Erythroblast (primary cell): ENCODE measurements around the gene RIN3.

ENCODE experiments used
- DNase-seq, 2 experiments: peaks; one replicate each; lab custom pipeline; 2025; lab: John Stamatoyannopoulos, UW
- GATA1 ChIP-seq: IDR thresholded peaks from 2 replicates; pipeline ENCODE4 v1.6.1; 2011; ENCODE audit warnings: low read depth, mild to moderate bottlenecking, control low read depth, low read length, moderate library complexity
- POLR2A ChIP-seq: IDR thresholded peaks from 2 replicates; pipeline ENCODE4 v1.6.1; 2011; ENCODE audit warnings: mild to moderate bottlenecking, low read length

RIN3 gene

DNA sequence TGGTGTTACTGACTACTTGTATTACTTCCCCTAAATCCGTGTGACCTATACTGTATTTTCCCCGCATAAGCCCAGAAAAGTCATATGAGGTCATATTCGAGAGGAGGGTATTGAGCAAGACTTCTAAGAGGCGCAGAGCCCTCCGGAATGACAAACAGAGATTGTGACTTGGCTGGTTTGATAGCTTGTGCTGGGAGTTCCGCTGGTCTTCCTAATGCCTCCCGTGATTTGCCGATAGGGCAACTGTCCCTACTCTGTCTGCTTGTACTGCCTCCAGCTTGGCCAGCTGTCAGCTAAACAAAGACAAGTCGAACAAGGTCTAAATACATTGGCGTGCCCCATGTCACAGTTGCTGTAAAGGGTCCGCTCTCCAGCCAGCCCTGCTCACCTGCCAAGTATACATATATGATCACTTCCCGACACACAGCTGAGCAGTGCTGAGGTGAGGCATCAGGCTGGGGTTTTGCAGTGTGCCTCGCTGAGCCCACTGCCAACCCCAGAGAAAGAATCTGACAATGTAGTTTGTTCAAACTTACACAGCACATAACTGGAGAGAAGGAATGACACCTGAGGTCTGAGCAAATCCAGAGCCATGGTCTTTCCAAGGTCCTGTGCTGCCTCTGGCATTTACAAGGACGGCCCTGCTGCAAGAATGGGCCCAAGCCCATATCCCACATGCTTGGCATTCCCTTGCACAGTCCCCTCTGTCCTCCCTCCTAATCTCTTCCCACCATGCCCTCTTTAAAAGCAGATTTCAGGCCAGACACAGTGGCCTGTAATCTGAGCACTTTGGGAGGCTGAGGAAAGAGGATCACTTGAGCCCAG lies 211.1 kb downstream of the RIN3 start:
- DNase-seq: no peak
- TF ChIP-seq POLR2A (no peak), GATA1 (no peak)

DNA sequence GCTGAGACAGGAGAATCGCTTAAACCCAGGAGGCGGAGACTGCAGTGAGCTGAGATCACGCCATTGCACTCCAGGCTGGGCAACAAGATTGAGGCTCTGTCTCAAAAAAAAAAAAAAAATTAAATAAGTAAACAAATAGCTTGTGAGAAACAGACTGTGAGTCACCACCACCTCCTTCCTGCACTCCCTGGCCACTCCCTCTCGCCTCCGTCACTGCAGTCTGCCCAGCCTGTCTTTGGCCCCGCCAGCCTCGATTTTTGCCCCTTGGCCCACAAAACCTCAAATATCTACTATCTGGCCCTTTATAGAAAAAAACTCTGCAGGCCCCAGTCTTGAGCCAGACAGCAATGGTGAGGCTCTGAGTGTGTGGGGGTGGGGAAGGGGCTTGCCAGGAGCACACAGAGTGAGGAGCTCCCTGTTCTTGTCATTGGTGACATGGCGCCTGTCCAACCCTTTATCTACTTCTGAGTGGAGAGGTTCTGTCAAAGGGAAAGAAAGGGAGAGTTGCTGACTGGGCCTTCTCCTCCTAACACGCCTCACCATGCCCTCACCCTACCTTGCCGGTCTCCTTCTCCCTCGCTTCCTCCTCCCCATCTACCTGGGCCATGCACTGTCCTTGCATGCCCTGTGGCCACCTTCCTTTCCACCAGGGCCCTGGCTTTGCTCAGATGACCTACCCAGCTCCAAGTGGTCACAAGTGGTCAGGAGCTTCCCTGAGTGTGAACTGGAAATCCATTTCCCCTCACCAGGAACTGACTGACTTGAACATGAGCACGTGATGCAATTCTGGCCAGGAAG lies 212.8 kb downstream of the RIN3 start:
- peak; percentile 48 to 62 for DNase-seq
- TF ChIP-seq GATA1 (no peak), POLR2A (no peak)

DNA sequence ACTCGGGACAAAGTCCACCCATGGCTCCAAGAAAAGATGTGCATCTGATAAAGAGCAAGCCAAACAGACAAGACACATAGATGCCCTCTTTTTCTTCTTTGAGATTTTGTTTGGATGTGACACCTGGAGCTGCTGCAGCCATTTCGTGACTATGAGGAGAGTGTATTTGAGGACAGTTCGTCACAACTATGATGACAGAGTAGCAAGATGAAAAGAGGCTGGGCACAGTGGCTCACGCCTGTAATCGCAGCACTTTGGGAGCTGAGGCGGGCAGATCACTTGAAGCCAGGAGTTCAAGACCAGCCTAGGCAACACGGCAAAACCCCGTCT lies 213.3 kb downstream of the RIN3 start:
- TF ChIP-seq POLR2A (no peak), GATA1 (no peak)
- DNase-seq: no peak

DNA sequence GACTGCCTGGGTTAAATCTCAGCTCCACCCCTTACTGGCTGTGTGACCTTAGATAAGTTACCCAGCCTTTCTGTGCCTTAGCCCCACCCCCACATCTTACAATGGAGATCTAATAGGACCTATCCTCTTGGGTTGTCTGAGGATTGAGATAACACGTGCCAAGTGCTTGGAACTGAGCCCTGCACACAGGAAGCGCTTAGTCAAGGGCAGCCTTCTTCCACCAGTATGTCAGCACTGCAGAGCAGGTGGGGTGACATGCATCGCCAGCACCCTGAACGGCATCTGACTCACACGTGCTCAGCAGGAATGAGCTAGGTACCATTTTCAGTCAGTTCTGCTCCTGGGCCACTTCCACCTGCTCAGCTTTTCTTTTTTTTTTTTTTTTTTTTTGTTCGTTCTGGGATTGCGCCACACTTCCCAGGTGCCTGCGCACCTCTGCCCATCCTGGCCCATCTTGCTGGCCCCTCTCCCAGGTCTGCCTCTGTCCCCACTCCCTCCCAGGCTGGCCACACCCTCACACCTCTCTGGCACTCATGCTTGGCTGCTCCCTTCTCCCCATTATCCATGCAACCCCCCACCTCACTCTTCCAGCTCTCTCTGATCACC lies 215.3 kb downstream of the RIN3 start:
- TF ChIP-seq GATA1: no peak
- TF ChIP-seq POLR2A: no peak
- DNase-seq: peak; percentile 36 to 47

DNA sequence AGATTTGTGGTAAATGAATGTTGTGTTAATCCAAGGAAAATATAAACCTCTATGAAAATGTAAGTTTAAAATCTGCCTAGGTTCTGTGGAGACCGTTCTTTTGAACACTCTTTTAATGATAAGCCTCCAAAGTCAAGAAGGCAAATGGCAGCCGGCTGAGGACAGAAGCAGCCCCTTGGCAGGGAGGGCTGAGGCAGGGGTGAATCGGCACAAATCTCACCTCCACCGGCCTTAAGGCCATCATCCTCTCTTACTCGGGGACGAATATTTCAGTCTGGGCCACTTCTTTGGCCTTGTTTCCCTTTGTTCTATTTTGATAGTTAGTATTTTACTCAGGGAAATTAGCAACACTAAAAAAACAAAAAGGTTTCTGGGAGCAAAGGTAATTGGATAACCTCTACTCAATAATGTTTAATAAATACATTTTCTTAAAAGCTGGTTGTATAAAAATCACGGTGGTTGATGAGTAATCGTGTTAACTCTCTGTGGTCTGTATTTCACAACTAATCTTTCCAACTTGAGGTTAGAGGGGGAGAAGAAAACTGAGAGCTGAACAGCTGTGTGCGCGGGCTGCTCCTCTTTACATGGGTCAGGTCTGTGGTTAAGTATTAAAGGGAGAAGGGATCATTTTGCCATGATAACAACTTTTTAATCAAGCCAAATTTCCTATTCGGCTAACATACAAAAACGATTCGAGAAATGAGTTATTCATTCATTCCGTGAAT lies 216.2 kb downstream of the RIN3 start:
- DNase-seq: no peak
- TF ChIP-seq GATA1: no peak
- TF ChIP-seq POLR2A: no peak

DNA sequence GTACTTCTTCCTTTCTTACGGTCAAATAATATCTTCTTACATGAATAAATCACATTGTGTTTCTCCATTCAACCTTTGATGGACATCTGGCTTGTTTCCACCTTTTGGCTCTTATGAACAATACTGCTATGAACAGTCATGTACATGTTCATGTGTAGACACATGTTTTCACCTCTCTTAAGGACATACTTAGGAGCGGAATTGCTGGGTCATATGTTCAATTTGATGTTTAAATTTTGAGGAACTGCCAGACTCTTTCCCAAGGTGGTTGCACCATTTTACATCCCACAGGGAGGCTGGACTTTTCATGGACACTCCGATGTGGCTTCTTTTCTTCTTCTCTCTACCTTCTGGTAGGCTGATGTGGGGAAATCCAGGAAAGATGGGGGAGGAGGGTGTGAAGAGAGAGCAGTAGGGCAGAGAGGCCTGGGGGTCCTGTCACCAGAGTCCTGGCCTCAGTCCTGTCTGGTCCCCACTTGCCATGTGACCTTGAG lies 218.1 kb downstream of the RIN3 start:
- DNase-seq: no peak
- TF ChIP-seq POLR2A (no peak), GATA1 (no peak)

DNA sequence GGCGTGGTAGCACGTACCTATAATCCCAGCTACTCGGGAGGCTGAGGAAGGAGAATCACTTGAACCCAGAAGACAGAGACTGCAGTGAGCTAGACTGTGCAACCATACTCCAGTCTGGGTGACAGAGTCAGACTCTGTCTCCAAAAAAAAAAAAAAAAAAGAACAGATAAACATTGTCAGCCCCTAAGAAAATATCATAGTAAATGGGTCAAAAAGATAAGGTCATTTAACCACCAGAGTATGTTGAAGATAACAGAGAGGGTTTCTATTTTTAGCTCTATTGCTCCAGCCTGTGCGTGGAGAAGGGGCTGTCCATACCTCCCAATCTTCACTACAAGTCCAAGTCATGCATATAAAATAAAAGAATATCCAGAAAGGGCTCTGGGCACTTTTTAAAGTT lies 219.4 kb downstream of the RIN3 start:
- no peak for TF ChIP-seq POLR2A
- TF ChIP-seq GATA1: no peak
- peak; percentile 51 to 77 for DNase-seq

DNA sequence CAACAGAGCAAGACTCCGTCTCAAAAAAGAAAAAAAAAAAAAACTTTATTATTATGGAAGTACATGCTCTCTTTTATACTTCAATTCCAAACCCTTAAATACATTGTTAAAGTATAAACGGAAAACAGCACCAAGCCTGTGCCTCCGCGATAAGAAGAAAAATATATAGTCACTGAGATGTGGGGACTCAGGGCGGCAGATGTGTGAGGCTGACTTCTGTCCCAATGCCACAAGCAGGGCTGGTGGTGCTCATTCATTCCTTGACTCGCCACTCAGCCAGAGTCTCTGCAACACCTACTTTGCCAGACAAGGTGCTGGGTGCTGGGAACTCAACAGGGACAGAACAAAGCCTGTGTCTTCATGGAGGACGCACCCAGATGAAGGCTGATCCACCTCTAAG lies 221.0 kb downstream of the RIN3 start:
- TF ChIP-seq GATA1 (no peak), POLR2A (no peak)
- peak; percentile 48 to 50 for DNase-seq

DNA sequence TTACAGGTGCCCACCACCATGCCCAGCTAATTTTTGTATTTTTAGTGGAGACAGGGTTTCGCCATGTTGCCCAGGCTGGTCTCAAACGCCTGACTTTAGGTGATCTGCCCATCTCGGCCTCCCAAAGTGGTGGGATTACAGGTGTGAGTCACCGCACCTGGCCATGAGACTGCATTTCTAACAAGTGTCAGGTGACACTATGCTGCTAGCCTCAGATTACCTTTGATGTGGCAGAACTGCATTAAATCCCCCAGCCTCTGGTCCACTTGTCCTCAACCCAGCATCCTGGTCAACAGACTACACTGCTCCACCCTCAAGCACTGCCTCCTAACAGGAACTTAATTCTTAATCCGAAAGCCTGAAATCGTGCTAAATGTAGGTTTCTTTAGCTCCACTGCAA lies 221.8 kb downstream of the RIN3 start:
- DNase-seq: no peak
- TF ChIP-seq POLR2A (no peak), GATA1 (no peak)

DNA sequence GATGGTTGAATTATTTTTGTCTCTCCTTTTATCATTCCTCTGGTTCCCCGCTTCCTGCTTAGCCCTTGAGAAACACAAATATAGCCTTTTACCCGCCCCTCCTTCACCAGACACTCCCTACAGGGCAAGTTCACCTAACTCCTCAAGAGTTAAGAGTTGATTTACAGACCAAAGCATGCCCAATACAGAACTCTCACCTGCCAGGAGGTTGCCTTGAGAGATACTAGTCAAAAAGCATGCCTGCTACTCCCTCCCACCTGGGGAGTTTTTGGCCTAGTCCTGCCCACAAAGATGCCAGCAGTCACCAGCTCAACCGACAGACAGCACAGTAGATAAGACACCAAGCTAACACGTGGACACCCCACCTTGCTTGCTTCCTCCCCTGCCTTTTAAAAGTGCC lies 223.6 kb downstream of the RIN3 start:
- no peak for DNase-seq
- TF ChIP-seq POLR2A: no peak
- no peak for TF ChIP-seq GATA1

DNA sequence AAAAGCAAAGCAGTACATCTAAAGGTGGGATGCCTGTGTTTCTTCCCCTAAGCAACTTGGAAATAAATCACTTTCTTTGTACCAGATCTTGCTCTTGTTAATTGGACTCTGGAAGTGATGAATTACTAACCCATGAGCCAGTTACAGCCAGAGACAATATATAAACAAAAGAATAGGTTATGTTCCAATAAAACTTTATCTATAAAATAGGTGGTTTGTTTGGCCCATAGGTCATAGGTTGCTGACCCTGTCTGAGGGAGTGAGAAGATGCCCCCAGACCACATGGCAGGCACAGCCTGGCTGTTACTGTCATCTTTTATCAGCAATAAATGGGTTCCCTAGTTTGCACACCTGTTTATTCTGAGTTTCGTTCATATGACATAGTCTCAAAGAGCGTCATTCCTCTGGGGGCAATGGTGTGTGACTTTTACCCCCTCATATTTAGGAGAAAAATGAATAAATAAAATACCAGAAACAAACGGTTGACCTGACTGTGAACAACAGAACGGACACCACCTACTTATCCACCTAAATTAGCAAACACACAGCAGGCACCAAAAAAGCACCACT lies 224.1 kb downstream of the RIN3 start:
- TF ChIP-seq GATA1: no peak
- TF ChIP-seq POLR2A: no peak
- no peak for DNase-seq
